Measurements from ENCODE around the gene ANKRD31. TPM values are rescaled to one million over a fixed set of nuclear protein-coding genes. Genes with fewer than 3 reads are reported as not detected.

Gene ANKRD31
- total RNA-seq, 1 experiment from 2014 or later: 0.30 TPM

GRCh38 chr5:75037106-75037505 is 199.6 kb downstream of the ANKRD31 start:
- no TSS peak for BruUV-seq (replicated peaks)
- Histone ChIP-seq H4K20me1 (ENCODE audit: insufficient read depth) (no peaks in the 10 kb centered on the region), H3K4me1 (ENCODE audit: control insufficient read depth in 1 of 2, insufficient read depth in 2 of 2, low read length in 2 of 2) (peaks cover 15 to 20% of the 10 kb centered on the region in 2 experiments; a peak in 3 of 4 replicates), H3K9me3 (ENCODE audit: control insufficient read depth in 1 of 2, insufficient read depth in 1 of 2, low read depth in 1 of 2, low read length in 2 of 2) (no peaks in the 10 kb centered on the region), H3K9me2 (ENCODE audit: insufficient read depth) (no peaks in the 10 kb centered on the region), H3K27me3 (ENCODE audit: insufficient read depth, low read length) (no peaks in the 10 kb centered on the region), H3K36me3 (ENCODE audit: control insufficient read depth in 1 of 2, insufficient read depth in 2 of 2, low read length in 2 of 2) (no peaks in the 10 kb centered on the region), H3K9ac (ENCODE audit: low read length) (no peak overlapping the region), H3K4me2 (ENCODE audit: low read length) (peak overlapping the region; percentile 47), H3K4me3 (replicated peaks in 1 of 2; ENCODE audit: low read depth in 1 of 2, low read length in 2 of 2) (no peak overlapping the region), H3K79me2 (ENCODE audit: insufficient read depth, low read length) (no peaks in the 10 kb centered on the region), H3K27ac (ENCODE audit: low read depth, low read length) (peak overlapping the region; percentile 42; the same call in 1 of the 2 replicates), H2AFZ (ENCODE audit: low read depth, low read length, poor library complexity, severe bottlenecking) (peak overlapping the region; percentile 25)
- peak; percentile 94 for DNase-seq (ENCODE audit: low read depth, low spot score)
- POLR2A ChIA-PET: no interaction called here
- RAD21 ChIA-PET (ENCODE audit: low non-redundant PET in 1 of 2, low total read pairs in 2 of 2, uncharacterized antibody in 2 of 2, unreplicated experiment in 2 of 2): no interaction called here
- intact Hi-C loops (cut with micrococcal nuclease): no loop called here
- CTCF ChIA-PET: interaction anchor here (1.3 kb wide), 1 partner anchor 11 kb away, joined by 5 read pairs; no protein-coding TSS in a partner anchor
- peak; percentile 100 for ATAC-seq
- TF ChIP-seq REST (IDR thresholded peaks at IDR 0.05; ENCODE audit: low read depth): no peak
- TF ChIP-seq EZH2phosphoT487 (IDR thresholded peaks at IDR 0.05; ENCODE audit: borderline replicate concordance): no peak
- peak; percentile 96 for TF ChIP-seq SP1 (IDR thresholded peaks at IDR 0.05; ENCODE audit: low read depth)
- TF ChIP-seq RAD21 (IDR thresholded peaks at IDR 0.05; ENCODE audit: low read depth): 0 out of 2 replicates have a peak, but pooled peaks have one; percentile 38
- TF ChIP-seq SRF (IDR thresholded peaks at IDR 0.05; ENCODE audit: low read depth): peak; percentile 69
- TF ChIP-seq POLR2AphosphoS5 (IDR thresholded peaks at IDR 0.05; ENCODE audit: low read depth, low read length): peak; percentile 54; the same call in 1 of the 2 replicates
- peak; percentile 90 for TF ChIP-seq CEBPB (IDR thresholded peaks at IDR 0.05; ENCODE audit: low read depth)
- TF ChIP-seq, protein P1, sequence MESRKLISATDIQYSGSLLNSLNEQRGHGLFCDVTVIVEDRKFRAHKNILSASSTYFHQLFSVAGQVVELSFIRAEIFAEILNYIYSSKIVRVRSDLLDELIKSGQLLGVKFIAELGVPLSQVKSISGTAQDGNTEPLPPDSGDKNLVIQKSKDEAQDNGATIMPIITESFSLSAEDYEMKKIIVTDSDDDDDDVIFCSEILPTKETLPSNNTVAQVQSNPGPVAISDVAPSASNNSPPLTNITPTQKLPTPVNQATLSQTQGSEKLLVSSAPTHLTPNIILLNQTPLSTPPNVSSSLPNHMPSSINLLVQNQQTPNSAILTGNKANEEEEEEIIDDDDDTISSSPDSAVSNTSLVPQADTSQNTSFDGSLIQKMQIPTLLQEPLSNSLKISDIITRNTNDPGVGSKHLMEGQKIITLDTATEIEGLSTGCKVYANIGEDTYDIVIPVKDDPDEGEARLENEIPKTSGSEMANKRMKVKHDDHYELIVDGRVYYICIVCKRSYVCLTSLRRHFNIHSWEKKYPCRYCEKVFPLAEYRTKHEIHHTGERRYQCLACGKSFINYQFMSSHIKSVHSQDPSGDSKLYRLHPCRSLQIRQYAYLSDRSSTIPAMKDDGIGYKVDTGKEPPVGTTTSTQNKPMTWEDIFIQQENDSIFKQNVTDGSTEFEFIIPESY (IDR thresholded peaks at IDR 0.05; ENCODE audit: extremely low read depth, insufficient replicate concordance, low read length): no peak
- TF ChIP-seq YY1 (IDR thresholded peaks at IDR 0.05; ENCODE audit: extremely low read depth, insufficient replicate concordance, low read depth, low read length): no peak
- TF ChIP-seq EGR1 (IDR thresholded peaks at IDR 0.05; ENCODE audit: low read depth): peak; percentile 96
- peak; percentile 98 for TF ChIP-seq JUND (IDR thresholded peaks at IDR 0.05)
- no peak for TF ChIP-seq ELF1 (IDR thresholded peaks at IDR 0.05; ENCODE audit: borderline replicate concordance, low read depth)
- TF ChIP-seq CBX3 (IDR thresholded peaks at IDR 0.05; ENCODE audit: low read depth): peak; percentile 98
- no peak for TF ChIP-seq TCF7L2 (IDR thresholded peaks at IDR 0.05; ENCODE audit: borderline replicate concordance, extremely low read depth, insufficient read depth, insufficient read length)
- no peak for TF ChIP-seq POLR2A (IDR thresholded peaks at IDR 0.05; ENCODE audit: borderline replicate concordance, extremely low read depth, insufficient read depth, insufficient read length)
- TF ChIP-seq, protein P2, sequence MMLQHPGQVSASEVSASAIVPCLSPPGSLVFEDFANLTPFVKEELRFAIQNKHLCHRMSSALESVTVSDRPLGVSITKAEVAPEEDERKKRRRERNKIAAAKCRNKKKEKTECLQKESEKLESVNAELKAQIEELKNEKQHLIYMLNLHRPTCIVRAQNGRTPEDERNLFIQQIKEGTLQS (IDR thresholded peaks at IDR 0.05): peak; percentile 57; the same call in 1 of the 2 replicates
- TF ChIP-seq ZFX (IDR thresholded peaks at IDR 0.05): no peak
- no peak for TF ChIP-seq CTCF (IDR thresholded peaks at IDR 0.05 in 2 of 3, conservative IDR thresholded peaks at IDR 0.05 in 1 of 3; ENCODE audit: borderline replicate concordance in 1 of 3, insufficient read depth in 1 of 3, low read depth in 2 of 3, low read length in 2 of 3)
- TF ChIP-seq ZNF274 (IDR thresholded peaks at IDR 0.05; ENCODE audit: low read depth, low read length): no peak
- peak; percentile 83 for TF ChIP-seq SIN3A (IDR thresholded peaks at IDR 0.05; ENCODE audit: low read depth)
- no peak for TF ChIP-seq EZH2 (IDR thresholded peaks at IDR 0.05)

All from HCT116 (cell line).